LNCAP (cell line): ENCODE data around the gene BICD1.

Experiments
- TF ChIP-seq, protein P1 (sequence below): fragments of 450-650 bp; IDR thresholded peaks from 2 replicates; pipeline ENCODE4 v1.5.1; 2017; ENCODE audit warnings: mild to moderate bottlenecking

BICD1 gene

GRCh38 chr12:32087306-32087705, 19.3 kb upstream of the BICD1 start:
- TF ChIP-seq, protein P1, sequence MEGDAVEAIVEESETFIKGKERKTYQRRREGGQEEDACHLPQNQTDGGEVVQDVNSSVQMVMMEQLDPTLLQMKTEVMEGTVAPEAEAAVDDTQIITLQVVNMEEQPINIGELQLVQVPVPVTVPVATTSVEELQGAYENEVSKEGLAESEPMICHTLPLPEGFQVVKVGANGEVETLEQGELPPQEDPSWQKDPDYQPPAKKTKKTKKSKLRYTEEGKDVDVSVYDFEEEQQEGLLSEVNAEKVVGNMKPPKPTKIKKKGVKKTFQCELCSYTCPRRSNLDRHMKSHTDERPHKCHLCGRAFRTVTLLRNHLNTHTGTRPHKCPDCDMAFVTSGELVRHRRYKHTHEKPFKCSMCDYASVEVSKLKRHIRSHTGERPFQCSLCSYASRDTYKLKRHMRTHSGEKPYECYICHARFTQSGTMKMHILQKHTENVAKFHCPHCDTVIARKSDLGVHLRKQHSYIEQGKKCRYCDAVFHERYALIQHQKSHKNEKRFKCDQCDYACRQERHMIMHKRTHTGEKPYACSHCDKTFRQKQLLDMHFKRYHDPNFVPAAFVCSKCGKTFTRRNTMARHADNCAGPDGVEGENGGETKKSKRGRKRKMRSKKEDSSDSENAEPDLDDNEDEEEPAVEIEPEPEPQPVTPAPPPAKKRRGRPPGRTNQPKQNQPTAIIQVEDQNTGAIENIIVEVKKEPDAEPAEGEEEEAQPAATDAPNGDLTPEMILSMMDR: no peak

- TF ChIP-seq, protein P1: no peak
Observed at GRCh38 chr12:32089156-32089555, 17.5 kb upstream of the BICD1 start.

GRCh38 chr12:32089586-32089985, 17.1 kb upstream of the BICD1 start:
- TF ChIP-seq, protein P1: no peak

DNA sequence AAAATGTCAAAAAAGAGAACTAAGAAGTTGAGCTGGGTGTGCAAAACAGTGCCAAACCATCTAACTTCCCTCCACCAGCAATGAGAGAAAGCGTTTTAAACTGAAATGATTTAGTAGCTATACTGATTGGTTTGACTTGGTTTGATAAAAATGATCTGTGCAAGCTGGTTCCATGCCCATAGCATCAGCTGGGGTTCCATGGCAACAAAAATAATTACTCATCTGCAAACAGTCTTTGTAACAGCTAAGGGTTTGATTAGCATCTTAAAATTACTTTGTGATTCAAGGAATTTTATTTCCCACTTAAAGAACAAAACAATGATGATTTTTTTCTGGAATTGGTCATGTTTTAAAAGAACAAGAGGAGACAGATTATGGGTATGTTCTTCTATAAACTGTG, 15.0 kb upstream of the BICD1 start:
- TF ChIP-seq, protein P1: no peak

- TF ChIP-seq, protein P1: no peak
Observed at GRCh38 chr12:32098112-32098511, 8.5 kb upstream of the BICD1 start.

DNA sequence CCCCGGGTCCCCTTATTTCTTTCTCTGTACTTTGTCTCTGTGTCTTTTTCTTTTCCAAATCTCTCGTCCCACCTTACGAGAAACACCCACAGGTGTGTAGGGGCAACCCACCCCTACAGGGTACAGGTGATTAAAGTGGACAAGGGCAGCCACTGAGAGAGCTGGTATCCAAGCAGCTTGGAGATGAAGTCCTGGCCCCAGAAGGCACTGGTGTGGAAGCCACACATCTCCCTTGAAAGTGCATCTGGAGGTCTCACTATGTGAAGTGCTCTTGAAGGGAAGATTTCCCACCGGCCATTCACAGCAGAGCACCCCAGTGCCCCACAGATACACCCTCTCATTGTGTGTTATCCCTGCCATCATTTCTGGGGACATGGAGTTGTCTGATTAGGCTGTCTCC, 6.3 kb upstream of the BICD1 start:
- TF ChIP-seq, protein P1: no peak

- TF ChIP-seq, protein P1: no peak
Observed at GRCh38 chr12:32100888-32101287, 5.8 kb upstream of the BICD1 start.

DNA sequence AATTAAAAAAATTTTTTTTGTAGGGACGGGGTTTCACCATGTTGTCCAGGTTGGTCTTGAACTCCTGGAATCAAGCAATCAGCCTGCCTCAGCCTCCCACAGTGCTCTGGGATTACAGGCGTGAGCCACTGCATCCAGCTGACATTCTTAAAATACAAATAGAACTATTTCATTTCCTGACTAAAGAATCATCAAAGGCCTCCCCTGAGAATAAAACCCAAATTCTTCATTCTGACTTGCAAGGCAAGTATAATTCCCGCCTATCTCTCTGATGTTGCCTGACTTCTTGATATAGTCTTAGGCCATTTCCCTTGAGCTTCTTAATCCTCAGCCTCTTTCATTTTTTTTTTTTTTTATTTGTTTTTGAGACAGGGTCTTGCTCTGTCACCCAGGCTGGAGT, 4.4 kb upstream of the BICD1 start:
- TF ChIP-seq, protein P1: no peak
